GM18502 (cell line): Measurements from ENCODE around the gene RUNX1.

Experiments
- ATAC-seq: cut with Tn5 transposase; IDR thresholded peaks from one replicate; pipeline ENCODE4 v1.9.1; 2021; ENCODE audit warnings: mild to moderate bottlenecking; ENCODE audit not compliant: unreplicated experiment, poor library complexity

RUNX1 gene

GRCh38 chr21:35039595-35040289, 9.4 kb downstream of the RUNX1 start:
- ATAC-seq = no peak

- ATAC-seq = no peak
Measured at GRCh38 chr21:35038772-35039319, 10.3 kb downstream of the RUNX1 start.

- ATAC-seq = no peak
Measured at GRCh38 chr21:35037384-35037765, 11.7 kb downstream of the RUNX1 start.

GRCh38 chr21:35036465-35037383, 12.4 kb downstream of the RUNX1 start:
- no peak for ATAC-seq

GRCh38 chr21:35035581-35035980, 13.5 kb downstream of the RUNX1 start:
- no peak for ATAC-seq

- ATAC-seq = no peak
Measured at GRCh38 chr21:35035116-35035515, 14.0 kb downstream of the RUNX1 start.

- ATAC-seq = no peak
Measured at GRCh38 chr21:35034203-35034926, 14.7 kb downstream of the RUNX1 start.

- no peak for ATAC-seq
Measured at GRCh38 chr21:35032474-35033263, 16.4 kb downstream of the RUNX1 start.

GRCh38 chr21:35028451-35028978, 20.6 kb downstream of the RUNX1 start:
- no peak for ATAC-seq

- no peak for ATAC-seq
Measured at GRCh38 chr21:35027563-35028450, 21.3 kb downstream of the RUNX1 start.

GRCh38 chr21:35026617-35027562, 22.2 kb downstream of the RUNX1 start:
- ATAC-seq = peak; percentile 79

GRCh38 chr21:35026153-35026500, 23.0 kb downstream of the RUNX1 start:
- ATAC-seq = no peak

GRCh38 chr21:35025206-35026152, 23.6 kb downstream of the RUNX1 start:
- no peak for ATAC-seq

- no peak for ATAC-seq
Measured at GRCh38 chr21:35024513-35024912, 24.6 kb downstream of the RUNX1 start.

GRCh38 chr21:35024071-35024420, 25.1 kb downstream of the RUNX1 start:
- ATAC-seq = no peak

- ATAC-seq = no peak
Measured at GRCh38 chr21:35023396-35024070, 25.6 kb downstream of the RUNX1 start.
